Adrenal gland (tissue), 12 donors: ENCODE data around the gene ANKRD44. TPM values are rescaled to one million over a fixed set of nuclear protein-coding genes. Genes with fewer than 3 reads are reported as not detected.

Experiments
- DNase-seq, 7 donors: peaks; one replicate each; pipeline ENCODE4 v3.0.0-alpha.2; 2019 to 2020
- H3K27ac ChIP-seq, 5 donors: fragments of 200-600 bp; sonication (generic) in 4 of 5; 1 replicate in 3 of 5; 2 replicates in 2 of 5; pipeline versions ENCODE4 v1.5.1 to v1.8.0; 2016 to 2020; ENCODE audit warnings: mild to moderate bottlenecking in 1 of 5
- H3K27me3 ChIP-seq: fragments of 200-600 bp; 2 replicates; pipeline ENCODE4 v1.8.0; 2021
- H3K36me3 ChIP-seq, 2 donors: fragments of 200-600 bp; replicated peaks in 1 of 2; 1 replicate in 1 of 2; 2 replicates in 1 of 2; pipeline versions ENCODE4 v1.5.1 to v1.8.0; 2018 to 2022
- H3K4me1 ChIP-seq, 2 donors: fragments of 200-600 bp; replicated peaks in 1 of 2; 1 replicate in 1 of 2; 2 replicates in 1 of 2; pipeline versions ENCODE4 v1.5.1 to v1.8.0; 2018 to 2021
- H3K4me3 ChIP-seq, 4 donors: fragments of 200-600 bp; sonication (generic) in 3 of 4; one replicate each; pipeline ENCODE4 v1.5.1; 2016 to 2018
- H3K9me3 ChIP-seq, 3 donors: fragments of 200-600 bp; sonication (generic) in 1 of 3; replicated peaks in 1 of 3; 1 replicate in 2 of 3; 2 replicates in 1 of 3; pipeline versions ENCODE4 v1.5.1 to v1.8.0; 2016 to 2021
- CTCF ChIP-seq, 6 experiments: fragments of 450-650 bp in 4 of 6; fragments of 200-600 bp in 2 of 6; sonication (generic) in 1 of 6; IDR thresholded peaks; 1 replicate in 5 of 6; 2 replicates in 1 of 6; pipeline versions ENCODE4 v1.5.1 to v1.8.0; 2016 to 2021; ENCODE audit warnings: antibody characterized with exemption in 6 of 6, mild to moderate bottlenecking in 2 of 6, moderate library complexity in 1 of 6
- POLR2A ChIP-seq, 2 donors: fragments of 450-650 bp; IDR thresholded peaks; one replicate each; pipeline ENCODE4 v1.6.1; 2017; ENCODE audit warnings: antibody characterized with exemption in 2 of 2, mild to moderate bottlenecking in 2 of 2, moderate library complexity in 1 of 2
- WGBS, 4 donors: extraction: QIAGEN DNeasy Blood & Tissue Kit in 2 of 4; methylation state at CpG; one replicate each; pipeline versions ENCODE4 v1.1.5 to v1.1.7; 2013 to 2017; 5-methylcytosine and 5-hydroxymethylcytosine counted together
- intact Hi-C, 2 donors: fragments of 100-400 bp; cut with DNase I; formaldehyde crosslinking; loops; one replicate each; pipeline versions ENCODE4 v1.14.1 to v1.15.0; 2022 to 2023
- polyA plus RNA-seq, 3 donors: library from polyadenylated mRNA; stranded (reverse); fragments of 200-250 nt in 2 of 3; fragments of 350-450 nt in 1 of 3; fragmentation: Illumina TruSeq in 1 of 3; extraction: RNeasy Lipid Tissue Mini Kit (QIAGEN cat#74804) in 1 of 3; gene quantifications; one replicate each; pipeline ENCODE4 v1.2.3, GENCODE V29; 2013 to 2014
- total RNA-seq, 9 donors: library from RNA; depleted of rRNA in 4 of 9; stranded (reverse); fragments of >200 nt in 4 of 9; fragments of 120-200 nt in 1 of 9; fragmentation: NEBNext Ultra II Directional in 1 of 9; extraction: Animal tissue kit (Norgen Biotek cat#: 25700) in 1 of 9; gene quantifications; one replicate each; pipeline versions ENCODE4 v1.1.0 to v1.2.4, GENCODE V29; 2013 to 2023
- donor health status: healthy with polysubstance abuse.
- donor health status: Bipolar disorder and iron deficiency.
- donor health status: DM: yes; HTN: yes; CAD: no.
- donor health status: DM: no; HTN: no; CAD: no.
- donor health status: DM: no; HTN: no; CAD: no.
- donor health status: DM: yes; HTN: yes; CAD: no.

The ANKRD44 gene
- total and polyA plus RNA-seq, 12 donors, result 3.8 to 40.2 (median 21.3) TPM

- 61 to 71% (median 68%) methylated on average over 7 of the region's 7 CpGs for WGBS, 4 donors
- Histone ChIP-seq H3K27ac (peak overlapping the region in 1 of 5 donors; percentile 59), H3K9me3 (no peaks in the 10 kb centered on the region), H3K4me3 (no peak overlapping the region), H3K36me3 (no peaks in the 10 kb centered on the region), H3K4me1 (peaks cover 15 to 24% of the 10 kb centered on the region in 2 donors), H3K27me3 (no peaks in the 10 kb centered on the region)
- TF ChIP-seq CTCF (IDR thresholded peaks at IDR 0.05) (peak in 1 of 6 experiments; percentile 19), POLR2A (IDR thresholded peaks at IDR 0.05) (no peak)
- DNase-seq, result no peak
- intact Hi-C loops, result no loop called here
Measured at GRCh38 chr2:197152451-197153228, 157.9 kb downstream of the ANKRD44 start.

GRCh38 chr2:197149546-197149945 is 161.0 kb downstream of the ANKRD44 start:
- WGBS, 4 donors, result 91 to 99% (median 95%) methylated on average over 4 of the region's 4 CpGs
- H3K27ac ChIP-seq, result no peak overlapping the region
- peaks cover 17 to 44% of the 10 kb centered on the region in 2 donors for H3K4me1 ChIP-seq
- H3K4me3 ChIP-seq, result no peak overlapping the region
- H3K9me3 ChIP-seq, result no peaks in the 10 kb centered on the region
- no peaks in the 10 kb centered on the region for H3K27me3 ChIP-seq
- no peak for DNase-seq
- intact Hi-C loops, result no loop called here
- no peaks in the 10 kb centered on the region for H3K36me3 ChIP-seq
- TF ChIP-seq POLR2A (IDR thresholded peaks at IDR 0.05), result no peak
- TF ChIP-seq CTCF (IDR thresholded peaks at IDR 0.05), result no peak

- 81 to 91% (median 86%) methylated on average over 1 of the region's 1 CpG for WGBS, 4 donors
- intact Hi-C loops, result no loop called here
- Histone ChIP-seq H3K36me3 (no peaks in the 10 kb centered on the region), H3K27ac (no peak overlapping the region), H3K9me3 (no peaks in the 10 kb centered on the region), H3K27me3 (no peaks in the 10 kb centered on the region), H3K4me3 (no peak overlapping the region), H3K4me1 (peaks cover 17 to 41% of the 10 kb centered on the region in 2 donors)
- TF ChIP-seq CTCF (IDR thresholded peaks at IDR 0.05) (no peak), POLR2A (IDR thresholded peaks at IDR 0.05) (no peak)
- DNase-seq, result no peak
Measured at GRCh38 chr2:197148401-197148800, 162.2 kb downstream of the ANKRD44 start.

GRCh38 chr2:197147942-197148341 is 162.6 kb downstream of the ANKRD44 start:
- H3K9me3 ChIP-seq, result no peaks in the 10 kb centered on the region
- no peak overlapping the region for H3K27ac ChIP-seq
- DNase-seq, result no peak
- H3K4me1 ChIP-seq, result peaks cover 17 to 37% of the 10 kb centered on the region in 2 donors
- no peaks in the 10 kb centered on the region for H3K27me3 ChIP-seq
- WGBS, 4 donors, result 71 to 79% (median 75%) methylated on average over 4 of the region's 4 CpGs
- H3K4me3 ChIP-seq, result no peak overlapping the region
- no peak for TF ChIP-seq CTCF (IDR thresholded peaks at IDR 0.05)
- TF ChIP-seq POLR2A (IDR thresholded peaks at IDR 0.05), result no peak
- intact Hi-C loops, result no loop called here
- no peaks in the 10 kb centered on the region for H3K36me3 ChIP-seq
